K562 (cell line): ENCODE measurements around the gene KLC1.

Source experiments
- CHD4 ChIP-seq: fragments of 200-600 bp; sonication (generic); IDR thresholded peaks from 3 replicates; pipeline ENCODE4 v1.6.1; 2012; ENCODE audit warnings: low read depth, mild to moderate bottlenecking, mixed read lengths, low read length, inconsistent platforms; ENCODE audit not compliant: insufficient read depth, insufficient replicate concordance, poor library complexity, severe bottlenecking
- EP300 ChIP-seq: IDR thresholded peaks from 2 replicates; pipeline ENCODE4 v1.6.1; 2012; ENCODE audit warnings: low read length, improper control_type of control experiment
- NCOA4 ChIP-seq: fragments of 450-650 bp; IDR thresholded peaks from 2 replicates; pipeline ENCODE4 v1.6.1; 2018; ENCODE audit warnings: mild to moderate bottlenecking; ENCODE audit not compliant: partially characterized antibody
- POLR2A ChIP-seq: fragments of 450-650 bp; conservative IDR thresholded peaks from 2 replicates; pipeline ENCODE4 v1.6.1; 2016
- POLR2AphosphoS2 ChIP-seq: IDR thresholded peaks from 2 replicates; pipeline ENCODE4 v1.6.1; 2012; ENCODE audit warnings: low read length, improper control_type of control experiment
- POLR2AphosphoS5 ChIP-seq: IDR thresholded peaks from 2 replicates; pipeline ENCODE4 v1.6.1; 2011; ENCODE audit warnings: mild to moderate bottlenecking, low read depth, low read length, moderate library complexity; ENCODE audit not compliant: control insufficient read depth, insufficient read depth
- RAD21 ChIP-seq, 2 experiments: fragments of 250-450 bp in 1 of 2; fragments of 450-650 bp in 1 of 2; sonication (Bioruptor Pico) in 1 of 2; formaldehyde crosslinking in 1 of 2; IDR thresholded peaks in 1 of 2; conservative IDR thresholded peaks in 1 of 2; 2 replicates each; pipeline versions ENCODE4 v1.4.0 to v1.8.0; 2020 to 2022; ENCODE audit warnings: mild to moderate bottlenecking in 2 of 2, moderate library complexity in 1 of 2
- SAFB2 ChIP-seq: fragments of 200-400 bp; formaldehyde crosslinking; IDR thresholded peaks from 2 replicates; pipeline ENCODE4 v1.6.1; 2018; ENCODE audit warnings: borderline replicate concordance, low read length, low read depth, moderate library complexity; ENCODE audit not compliant: severe bottlenecking
- ZNF24 ChIP-seq: fragments of 450-650 bp; IDR thresholded peaks from 2 replicates; pipeline ENCODE4 v1.6.1; 2016
- ZNF3 ChIP-seq: fragments of 250-450 bp; sonication (Bioruptor Pico); IDR thresholded peaks from 2 replicates; pipeline ENCODE4 v1.5.0; 2021; ENCODE audit warnings: mild to moderate bottlenecking, moderate library complexity
- TF ChIP-seq, protein P1 (sequence below): sonication (generic); formaldehyde crosslinking; IDR thresholded peaks from 2 replicates; pipeline ENCODE4 v1.8.0; 2023; ENCODE audit warnings: mild to moderate bottlenecking, missing genetic modification reagents
- TF ChIP-seq, protein P2 (sequence below): sonication (generic); formaldehyde crosslinking; IDR thresholded peaks from 2 replicates; pipeline ENCODE4 v1.8.1; 2022; ENCODE audit warnings: missing genetic modification reagents

DNA sequence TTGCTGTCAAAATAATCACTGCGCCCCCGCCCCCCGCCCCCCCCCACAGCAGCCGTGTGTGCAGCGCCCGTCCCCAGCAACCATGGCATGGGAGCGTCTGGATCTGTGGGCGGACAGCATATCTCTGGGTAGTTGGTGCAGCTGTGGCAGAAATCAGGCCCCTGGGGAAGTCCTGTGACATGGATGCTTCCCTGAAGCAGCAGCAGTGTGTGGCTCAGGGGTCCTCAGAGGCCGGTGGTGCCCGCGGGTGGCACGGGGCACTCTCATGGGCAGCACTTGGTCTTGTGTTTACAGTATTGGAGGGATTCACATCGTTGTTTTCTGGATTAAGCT is 67.0 kb downstream of the KLC1 start:
- no peak for TF ChIP-seq SAFB2
- no peak for TF ChIP-seq RAD21 (CRISPR knock-in tag; conservative IDR thresholded peaks at IDR 0.05 in 1 of 2, IDR thresholded peaks at IDR 0.05 in 1 of 2)
- TF ChIP-seq CHD4, result no peak
- no peak for TF ChIP-seq POLR2AphosphoS2
- no peak for TF ChIP-seq ZNF24
- TF ChIP-seq POLR2A, result no peak
- TF ChIP-seq POLR2AphosphoS5, result no peak
- TF ChIP-seq, protein P1, sequence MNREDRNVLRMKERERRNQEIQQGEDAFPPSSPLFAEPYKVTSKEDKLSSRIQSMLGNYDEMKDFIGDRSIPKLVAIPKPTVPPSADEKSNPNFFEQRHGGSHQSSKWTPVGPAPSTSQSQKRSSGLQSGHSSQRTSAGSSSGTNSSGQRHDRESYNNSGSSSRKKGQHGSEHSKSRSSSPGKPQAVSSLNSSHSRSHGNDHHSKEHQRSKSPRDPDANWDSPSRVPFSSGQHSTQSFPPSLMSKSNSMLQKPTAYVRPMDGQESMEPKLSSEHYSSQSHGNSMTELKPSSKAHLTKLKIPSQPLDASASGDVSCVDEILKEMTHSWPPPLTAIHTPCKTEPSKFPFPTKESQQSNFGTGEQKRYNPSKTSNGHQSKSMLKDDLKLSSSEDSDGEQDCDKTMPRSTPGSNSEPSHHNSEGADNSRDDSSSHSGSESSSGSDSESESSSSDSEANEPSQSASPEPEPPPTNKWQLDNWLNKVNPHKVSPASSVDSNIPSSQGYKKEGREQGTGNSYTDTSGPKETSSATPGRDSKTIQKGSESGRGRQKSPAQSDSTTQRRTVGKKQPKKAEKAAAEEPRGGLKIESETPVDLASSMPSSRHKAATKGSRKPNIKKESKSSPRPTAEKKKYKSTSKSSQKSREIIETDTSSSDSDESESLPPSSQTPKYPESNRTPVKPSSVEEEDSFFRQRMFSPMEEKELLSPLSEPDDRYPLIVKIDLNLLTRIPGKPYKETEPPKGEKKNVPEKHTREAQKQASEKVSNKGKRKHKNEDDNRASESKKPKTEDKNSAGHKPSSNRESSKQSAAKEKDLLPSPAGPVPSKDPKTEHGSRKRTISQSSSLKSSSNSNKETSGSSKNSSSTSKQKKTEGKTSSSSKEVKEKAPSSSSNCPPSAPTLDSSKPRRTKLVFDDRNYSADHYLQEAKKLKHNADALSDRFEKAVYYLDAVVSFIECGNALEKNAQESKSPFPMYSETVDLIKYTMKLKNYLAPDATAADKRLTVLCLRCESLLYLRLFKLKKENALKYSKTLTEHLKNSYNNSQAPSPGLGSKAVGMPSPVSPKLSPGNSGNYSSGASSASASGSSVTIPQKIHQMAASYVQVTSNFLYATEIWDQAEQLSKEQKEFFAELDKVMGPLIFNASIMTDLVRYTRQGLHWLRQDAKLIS, result no peak
- TF ChIP-seq, protein P2, sequence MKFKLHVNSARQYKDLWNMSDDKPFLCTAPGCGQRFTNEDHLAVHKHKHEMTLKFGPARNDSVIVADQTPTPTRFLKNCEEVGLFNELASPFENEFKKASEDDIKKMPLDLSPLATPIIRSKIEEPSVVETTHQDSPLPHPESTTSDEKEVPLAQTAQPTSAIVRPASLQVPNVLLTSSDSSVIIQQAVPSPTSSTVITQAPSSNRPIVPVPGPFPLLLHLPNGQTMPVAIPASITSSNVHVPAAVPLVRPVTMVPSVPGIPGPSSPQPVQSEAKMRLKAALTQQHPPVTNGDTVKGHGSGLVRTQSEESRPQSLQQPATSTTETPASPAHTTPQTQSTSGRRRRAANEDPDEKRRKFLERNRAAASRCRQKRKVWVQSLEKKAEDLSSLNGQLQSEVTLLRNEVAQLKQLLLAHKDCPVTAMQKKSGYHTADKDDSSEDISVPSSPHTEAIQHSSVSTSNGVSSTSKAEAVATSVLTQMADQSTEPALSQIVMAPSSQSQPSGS (CRISPR knock-in tag), result no peak
- no peak for TF ChIP-seq EP300
- no peak for TF ChIP-seq ZNF3 (CRISPR knock-in tag)
- TF ChIP-seq NCOA4, result no peak
